ENCODE measurements around the gene CLSTN2.

Gene CLSTN2

GRCh38 chr3:140188285-140188684 lies 253.3 kb downstream of the CLSTN2 start:
- H3K4me3 ChIP-seq (ENCODE audit: low read depth, low read length): no peak overlapping the region
- DNase-seq (ENCODE audit: low read depth): no peak
- TF ChIP-seq, protein P1, sequence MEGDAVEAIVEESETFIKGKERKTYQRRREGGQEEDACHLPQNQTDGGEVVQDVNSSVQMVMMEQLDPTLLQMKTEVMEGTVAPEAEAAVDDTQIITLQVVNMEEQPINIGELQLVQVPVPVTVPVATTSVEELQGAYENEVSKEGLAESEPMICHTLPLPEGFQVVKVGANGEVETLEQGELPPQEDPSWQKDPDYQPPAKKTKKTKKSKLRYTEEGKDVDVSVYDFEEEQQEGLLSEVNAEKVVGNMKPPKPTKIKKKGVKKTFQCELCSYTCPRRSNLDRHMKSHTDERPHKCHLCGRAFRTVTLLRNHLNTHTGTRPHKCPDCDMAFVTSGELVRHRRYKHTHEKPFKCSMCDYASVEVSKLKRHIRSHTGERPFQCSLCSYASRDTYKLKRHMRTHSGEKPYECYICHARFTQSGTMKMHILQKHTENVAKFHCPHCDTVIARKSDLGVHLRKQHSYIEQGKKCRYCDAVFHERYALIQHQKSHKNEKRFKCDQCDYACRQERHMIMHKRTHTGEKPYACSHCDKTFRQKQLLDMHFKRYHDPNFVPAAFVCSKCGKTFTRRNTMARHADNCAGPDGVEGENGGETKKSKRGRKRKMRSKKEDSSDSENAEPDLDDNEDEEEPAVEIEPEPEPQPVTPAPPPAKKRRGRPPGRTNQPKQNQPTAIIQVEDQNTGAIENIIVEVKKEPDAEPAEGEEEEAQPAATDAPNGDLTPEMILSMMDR (IDR thresholded peaks at IDR 0.05; ENCODE audit: insufficient read depth, low read depth, low read length, missing control alignments): no peak

DNA sequence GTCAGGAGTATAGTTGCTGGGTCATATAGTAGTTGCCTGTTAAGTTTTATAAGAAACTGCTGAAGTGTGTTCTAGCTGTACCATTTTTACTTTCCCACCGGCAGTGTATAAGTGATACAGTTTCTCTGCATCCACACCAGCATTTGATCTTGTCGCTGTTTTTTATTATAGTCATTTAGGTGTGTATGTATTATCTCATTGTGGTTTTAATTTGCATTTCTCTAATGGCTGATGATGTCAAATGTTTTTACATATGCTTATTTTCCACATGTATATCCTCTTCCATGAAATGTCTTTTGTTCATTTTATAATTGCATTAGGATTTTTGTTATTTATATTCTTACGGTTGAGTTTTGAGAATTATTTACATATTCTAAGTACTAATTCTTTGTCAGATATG lies 254.3 kb downstream of the CLSTN2 start:
- no peak overlapping the region for H3K4me3 ChIP-seq (ENCODE audit: low read depth, low read length)
- DNase-seq (ENCODE audit: low read depth): no peak
- TF ChIP-seq, protein P1 (IDR thresholded peaks at IDR 0.05; ENCODE audit: insufficient read depth, low read depth, low read length, missing control alignments): no peak

DNA sequence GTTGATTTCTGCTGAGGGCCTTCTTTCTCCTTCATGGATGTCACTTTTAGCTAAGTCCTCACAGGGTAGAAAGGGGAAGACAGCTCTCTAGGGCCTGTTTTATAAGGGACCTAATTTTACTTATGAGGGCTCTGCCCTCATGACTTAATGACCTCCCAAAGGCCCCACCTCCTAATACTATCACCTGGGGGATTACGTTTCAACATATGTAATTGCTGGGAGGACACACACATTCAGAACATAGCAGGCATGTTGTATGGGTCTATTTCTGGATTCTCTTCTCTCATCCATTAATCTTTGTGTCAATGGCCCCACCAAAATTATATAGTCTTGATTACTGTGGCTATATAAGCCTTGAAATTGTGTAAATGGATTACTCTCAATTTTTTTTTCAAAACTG lies 255.0 kb downstream of the CLSTN2 start:
- DNase-seq (ENCODE audit: low read depth): no peak
- H3K4me3 ChIP-seq (ENCODE audit: low read depth, low read length): no peak overlapping the region
- TF ChIP-seq, protein P1 (IDR thresholded peaks at IDR 0.05; ENCODE audit: insufficient read depth, low read depth, low read length, missing control alignments): no peak

GRCh38 chr3:140196970-140197369 lies 262.0 kb downstream of the CLSTN2 start:
- H3K4me3 ChIP-seq (ENCODE audit: low read depth, low read length): no peak overlapping the region
- TF ChIP-seq, protein P1 (IDR thresholded peaks at IDR 0.05; ENCODE audit: insufficient read depth, low read depth, low read length, missing control alignments): no peak
- no peak for DNase-seq (ENCODE audit: low read depth)

DNA sequence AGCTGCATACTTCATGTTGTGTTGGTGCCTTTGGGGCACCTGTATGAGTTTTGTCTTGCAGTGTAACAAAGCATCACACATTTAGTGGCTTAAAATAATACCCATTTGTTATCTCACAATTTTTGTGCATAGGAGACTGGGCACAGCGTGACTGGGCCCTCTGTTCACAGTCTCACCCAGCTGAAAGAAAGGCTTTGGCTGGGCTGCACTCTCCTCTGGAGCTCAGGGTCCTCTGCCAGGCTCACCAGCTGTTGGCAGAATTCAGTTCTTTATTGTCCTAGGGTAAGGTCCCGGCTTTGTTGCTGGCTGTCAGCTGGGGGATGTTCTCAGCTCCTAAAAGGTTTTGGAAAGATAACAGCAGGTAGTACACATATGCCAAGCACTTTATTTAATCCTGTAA lies 263.3 kb downstream of the CLSTN2 start:
- no peak for DNase-seq (ENCODE audit: low read depth)
- TF ChIP-seq, protein P1 (IDR thresholded peaks at IDR 0.05; ENCODE audit: insufficient read depth, low read depth, low read length, missing control alignments): no peak
- H3K4me3 ChIP-seq (ENCODE audit: low read depth, low read length): no peak overlapping the region

- TF ChIP-seq, protein P1 (IDR thresholded peaks at IDR 0.05; ENCODE audit: insufficient read depth, low read depth, low read length, missing control alignments): no peak
- no peak overlapping the region for H3K4me3 ChIP-seq (ENCODE audit: low read depth, low read length)
These were observed 264.0 kb downstream of the CLSTN2 start for GRCh38 chr3:140199008-140199407.

GRCh38 chr3:140199743-140200142 lies 264.8 kb downstream of the CLSTN2 start:
- TF ChIP-seq, protein P1 (IDR thresholded peaks at IDR 0.05; ENCODE audit: insufficient read depth, low read depth, low read length, missing control alignments): no peak
- H3K4me3 ChIP-seq (ENCODE audit: low read depth, low read length): no peak overlapping the region
- DNase-seq (ENCODE audit: low read depth): no peak

More at GRCh38 chr3:140199008-140199407, 264.0 kb downstream of the CLSTN2 start:
- no peak for DNase-seq (ENCODE audit: low read depth)
